Measurements from ENCODE around the gene CROCC2.

GRCh38 chr2:240911641-240912265 lies 5.6 kb downstream of the CROCC2 start:
- TF ChIP-seq EP300 (IDR thresholded peaks at IDR 0.05) (no peak), CTCF (IDR thresholded peaks at IDR 0.05) (no peak), POLR2A (IDR thresholded peaks at IDR 0.05) (no peak), POLR2AphosphoS5 (IDR thresholded peaks at IDR 0.05) (no peak)

All from sigmoid colon (tissue), 4 donors.